ENCODE results near the gene CA5B.
A peak's percentile ranks its signal among the peaks of the same experiment; 100 is the strongest.
"Not testable (repeated sequence)": the region's sequence is repeated elsewhere in the genome, so short reads cannot be mapped to it uniquely, and the experiment has no call there.

CA5B gene, protein sequence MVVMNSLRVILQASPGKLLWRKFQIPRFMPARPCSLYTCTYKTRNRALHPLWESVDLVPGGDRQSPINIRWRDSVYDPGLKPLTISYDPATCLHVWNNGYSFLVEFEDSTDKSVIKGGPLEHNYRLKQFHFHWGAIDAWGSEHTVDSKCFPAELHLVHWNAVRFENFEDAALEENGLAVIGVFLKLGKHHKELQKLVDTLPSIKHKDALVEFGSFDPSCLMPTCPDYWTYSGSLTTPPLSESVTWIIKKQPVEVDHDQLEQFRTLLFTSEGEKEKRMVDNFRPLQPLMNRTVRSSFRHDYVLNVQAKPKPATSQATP

DNA sequence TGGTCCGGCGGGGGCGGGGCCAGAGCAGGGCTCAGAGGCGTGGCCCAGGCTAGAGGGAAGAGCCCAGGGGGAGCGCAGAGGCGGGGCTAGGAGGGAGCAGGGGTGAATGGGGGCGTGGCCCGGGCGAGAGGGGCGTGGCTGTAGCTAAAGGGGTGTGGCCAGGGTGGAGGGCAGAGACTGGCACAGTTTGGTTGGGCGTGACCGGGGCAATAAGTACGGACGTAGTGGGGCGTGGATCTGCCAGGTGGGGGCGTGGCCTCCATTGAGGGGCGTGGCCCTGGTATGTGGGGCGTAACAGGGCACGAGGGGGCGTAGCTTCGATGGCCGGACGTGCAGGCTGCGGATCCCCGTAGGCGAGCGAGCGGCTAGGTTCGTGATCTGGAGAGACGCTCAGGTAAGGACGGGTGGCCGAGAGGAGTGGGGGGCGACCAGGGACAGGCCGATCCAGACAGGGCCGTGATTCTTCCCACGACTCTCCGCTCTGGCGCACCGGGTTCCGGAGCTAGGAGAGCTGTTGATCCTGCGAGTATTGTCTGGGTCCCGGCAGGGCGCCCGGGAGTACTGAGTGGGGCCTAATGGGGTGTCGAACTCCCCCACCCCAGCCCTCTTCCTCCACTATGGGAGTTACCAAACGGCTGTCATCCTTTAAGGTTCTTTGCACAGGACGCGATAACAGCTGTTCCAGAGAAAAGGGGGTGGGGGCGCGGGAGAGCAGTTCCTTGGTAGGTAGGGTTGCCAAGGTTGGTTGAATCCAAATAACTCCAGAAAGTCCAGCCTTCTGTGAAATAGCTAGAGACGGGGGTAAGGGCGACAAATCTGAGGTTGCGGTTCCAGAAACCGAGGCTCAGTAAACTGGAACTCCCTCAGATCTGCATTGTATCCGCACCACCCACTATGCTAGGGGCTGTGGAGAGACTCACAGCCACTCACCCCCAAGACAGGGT is at the start of gene CA5B:
Gene CA5B, plus strand, starts transcription at position 312 of the 944 bp plus-strand sequence. CDS start 11,754 bp downstream, outside the sequence.
- peak; percentile 89 for FAIRE-seq

- FAIRE-seq: no peak
Measured at GRCh38 chrX:15694941-15695451, 43.1 kb upstream of the CA5B start.

GRCh38 chrX:15696516-15696915 is 41.6 kb upstream of the CA5B start:
- FAIRE-seq: no peak

DNA sequence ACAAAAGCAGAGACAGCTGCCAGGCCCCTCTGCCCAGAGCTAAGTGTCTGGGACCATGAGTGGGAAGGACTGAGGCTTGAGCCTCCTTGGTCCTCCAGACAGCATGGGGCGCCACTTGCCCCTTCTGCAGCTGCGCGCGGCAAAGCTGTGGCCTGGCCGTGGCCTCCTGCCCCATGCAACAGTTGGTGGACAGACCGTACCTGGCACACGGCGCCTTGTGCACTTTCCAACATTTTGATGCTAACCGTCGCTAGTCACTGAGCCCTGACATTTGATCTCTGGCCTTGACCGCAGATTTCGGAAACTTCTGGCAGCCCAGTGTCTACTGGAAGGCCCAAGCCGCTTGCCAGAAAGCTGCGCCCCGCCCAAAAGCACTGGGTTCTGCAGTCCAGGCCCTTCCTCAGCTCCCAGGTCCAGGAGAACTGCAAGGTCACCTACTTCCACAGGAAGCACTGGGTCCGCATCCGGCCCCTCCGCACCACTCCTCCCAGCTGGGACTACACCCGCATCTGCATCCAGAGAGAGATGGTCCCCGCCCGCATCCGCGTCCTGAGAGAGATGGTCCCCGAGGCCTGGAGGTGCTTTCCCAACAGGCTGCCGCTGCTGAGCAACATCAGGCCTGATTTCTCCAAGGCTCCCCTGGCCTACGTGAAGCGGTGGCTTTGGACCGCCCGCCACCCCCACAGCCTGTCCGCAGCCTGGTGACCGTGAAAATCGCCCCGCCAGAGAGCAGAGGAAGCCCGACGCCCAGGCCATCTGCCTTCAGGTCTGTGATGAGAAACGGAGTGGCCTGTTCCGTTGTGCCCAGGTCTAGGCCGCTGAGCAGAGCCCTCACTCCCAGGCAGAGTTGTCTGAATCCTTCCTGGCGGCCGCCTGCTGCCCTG is 35.3 kb upstream of the CA5B start:
- no peak for FAIRE-seq

DNA sequence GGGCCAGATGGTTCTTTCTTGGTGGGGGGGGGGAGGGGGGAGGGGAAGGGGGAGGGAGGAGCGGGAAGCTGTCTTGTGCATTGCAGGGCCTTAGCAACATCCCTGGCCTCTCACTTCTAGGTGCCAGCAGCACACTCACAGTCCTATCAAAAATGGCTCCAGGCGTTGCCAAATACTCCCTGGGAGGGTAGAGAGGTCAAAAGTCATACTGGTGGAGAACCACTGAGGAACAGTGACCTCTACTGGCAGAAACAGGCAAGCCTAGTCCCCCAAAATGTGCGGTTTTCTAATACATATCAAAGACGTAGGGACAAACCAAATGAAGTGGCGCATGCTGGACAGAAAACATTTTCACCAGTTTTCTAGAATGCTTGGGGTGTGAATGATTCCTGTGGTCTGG is 34.3 kb upstream of the CA5B start:
- FAIRE-seq: peak; percentile 88

- FAIRE-seq: not testable (repeated sequence)
Measured at GRCh38 chrX:15704273-15704672, 33.8 kb upstream of the CA5B start.

DNA sequence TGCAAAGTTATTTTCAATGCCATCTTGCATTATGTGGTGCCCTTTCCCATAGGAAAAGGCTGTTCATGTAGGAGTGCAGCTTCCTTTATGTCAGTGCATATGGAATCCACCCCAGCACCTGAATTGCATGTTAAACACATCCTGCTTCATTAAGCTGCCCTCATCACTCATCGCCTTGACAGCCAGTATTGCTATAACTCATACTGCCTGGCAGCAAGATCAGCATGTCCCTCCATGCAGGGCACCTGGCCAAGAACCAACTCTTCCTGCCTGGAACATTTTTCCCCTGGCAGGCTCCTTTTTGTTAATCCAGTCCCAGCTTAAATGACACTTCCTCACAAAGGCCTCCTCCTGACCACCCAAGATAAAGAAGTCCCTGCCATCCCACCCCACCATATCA is 23.5 kb upstream of the CA5B start:
- FAIRE-seq: no peak

- FAIRE-seq: no peak
Measured at GRCh38 chrX:15718283-15718970, 19.6 kb upstream of the CA5B start.

DNA sequence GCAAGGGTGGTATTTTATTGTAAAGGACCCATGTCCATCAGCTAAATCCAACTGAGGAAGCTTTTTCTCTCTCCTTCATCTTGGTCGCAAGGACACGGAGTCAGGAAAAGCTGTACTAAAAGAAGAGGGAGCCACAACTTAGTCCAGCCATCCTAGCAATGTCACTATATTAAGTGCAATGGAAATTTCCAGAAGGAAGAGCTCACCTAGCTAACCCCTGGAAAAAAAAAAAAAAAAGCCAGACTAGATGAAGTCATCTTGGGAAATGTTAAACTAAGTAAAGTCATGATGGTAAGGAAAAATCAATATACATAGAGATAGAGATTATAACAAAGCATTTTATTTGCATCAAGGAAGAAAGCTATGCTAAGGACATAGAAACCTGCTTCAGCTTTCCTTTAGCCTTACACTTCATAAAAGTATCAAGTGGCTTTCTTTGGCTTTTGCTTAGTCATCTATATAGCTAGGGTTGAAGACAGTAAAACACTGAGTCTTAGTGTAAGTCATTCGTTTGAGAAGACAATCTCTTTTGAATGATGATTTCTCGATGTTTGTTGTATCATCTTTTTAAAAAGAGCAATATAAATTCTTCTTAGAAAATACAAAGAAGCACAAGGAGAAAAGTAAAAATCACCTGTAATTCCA is 18.6 kb upstream of the CA5B start:
- FAIRE-seq: peak; percentile 65

GRCh38 chrX:15721911-15722310 is 16.2 kb upstream of the CA5B start:
- no peak for FAIRE-seq

DNA sequence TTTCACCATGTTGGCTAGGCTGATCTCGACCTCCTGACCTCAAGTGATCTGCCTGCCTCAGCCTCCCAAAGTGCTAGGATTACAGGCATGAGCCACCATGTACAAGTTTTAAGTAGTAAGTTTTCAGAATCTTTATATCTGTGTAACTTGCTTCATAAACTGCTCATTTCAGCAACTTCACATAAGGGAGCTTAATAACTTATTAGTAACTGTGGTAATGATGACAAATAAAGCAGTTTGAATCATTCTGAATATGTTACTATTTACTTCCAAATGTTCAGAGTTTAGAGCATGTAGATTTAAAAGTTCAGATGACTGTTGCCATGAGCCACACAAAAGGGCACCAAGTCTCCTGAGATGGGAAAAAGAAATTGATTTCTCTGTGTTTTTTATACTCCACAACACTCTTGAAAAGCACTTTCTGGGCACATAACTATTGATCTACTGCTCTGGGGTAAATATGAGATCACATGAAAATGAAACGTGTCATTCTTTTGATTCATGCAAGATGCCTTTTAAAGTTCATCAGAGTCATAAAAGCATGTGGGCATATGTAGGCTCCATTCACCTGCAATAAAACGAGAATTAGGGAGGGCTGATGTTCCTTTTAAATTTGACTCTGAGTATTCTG is 14.1 kb upstream of the CA5B start:
- FAIRE-seq: no peak

- FAIRE-seq: no peak
Measured at GRCh38 chrX:15724911-15725310, 13.2 kb upstream of the CA5B start.

GRCh38 chrX:15731368-15731767 is 6.7 kb upstream of the CA5B start:
- FAIRE-seq: not testable (repeated sequence)

DNA sequence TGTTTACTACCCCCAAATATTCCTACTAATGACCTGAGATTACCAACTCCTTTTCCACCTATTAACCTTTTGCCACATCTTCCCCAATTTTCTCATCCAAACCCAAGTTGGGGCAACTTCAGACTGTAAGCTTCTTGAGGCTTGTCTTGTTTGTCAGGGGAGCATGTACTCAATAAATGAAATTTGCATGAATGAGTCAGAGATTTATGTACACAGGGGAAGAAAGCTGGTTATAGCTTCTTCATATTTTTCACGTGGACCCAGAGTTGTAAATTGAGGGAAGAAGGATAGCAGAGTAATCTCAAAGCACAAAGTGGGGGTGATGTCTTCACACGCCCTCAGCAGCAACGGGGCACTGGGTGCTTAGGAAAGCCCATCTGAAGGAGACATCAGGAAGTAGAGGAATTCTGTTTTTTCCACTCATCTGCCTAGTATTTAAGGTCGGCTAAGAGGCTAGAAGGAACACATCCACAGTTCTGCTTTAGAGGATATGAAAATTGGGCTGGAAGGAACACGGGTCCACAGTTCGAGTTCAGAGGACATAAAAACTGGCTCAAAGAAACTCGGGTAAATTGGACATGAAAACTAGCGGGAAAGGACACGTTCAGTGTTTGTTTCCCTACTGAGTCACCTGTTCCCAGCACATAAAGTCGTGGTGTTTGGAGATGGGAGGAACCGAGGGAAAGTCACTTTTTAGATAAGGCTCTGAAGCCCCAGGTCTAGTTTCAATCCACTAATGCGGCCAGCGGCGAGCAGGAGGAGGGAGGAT is 696 bp upstream of the CA5B start:
- no peak for FAIRE-seq

- FAIRE-seq: no peak
Measured at GRCh38 chrX:15739886-15740285, 1.8 kb downstream of the CA5B start.

DNA sequence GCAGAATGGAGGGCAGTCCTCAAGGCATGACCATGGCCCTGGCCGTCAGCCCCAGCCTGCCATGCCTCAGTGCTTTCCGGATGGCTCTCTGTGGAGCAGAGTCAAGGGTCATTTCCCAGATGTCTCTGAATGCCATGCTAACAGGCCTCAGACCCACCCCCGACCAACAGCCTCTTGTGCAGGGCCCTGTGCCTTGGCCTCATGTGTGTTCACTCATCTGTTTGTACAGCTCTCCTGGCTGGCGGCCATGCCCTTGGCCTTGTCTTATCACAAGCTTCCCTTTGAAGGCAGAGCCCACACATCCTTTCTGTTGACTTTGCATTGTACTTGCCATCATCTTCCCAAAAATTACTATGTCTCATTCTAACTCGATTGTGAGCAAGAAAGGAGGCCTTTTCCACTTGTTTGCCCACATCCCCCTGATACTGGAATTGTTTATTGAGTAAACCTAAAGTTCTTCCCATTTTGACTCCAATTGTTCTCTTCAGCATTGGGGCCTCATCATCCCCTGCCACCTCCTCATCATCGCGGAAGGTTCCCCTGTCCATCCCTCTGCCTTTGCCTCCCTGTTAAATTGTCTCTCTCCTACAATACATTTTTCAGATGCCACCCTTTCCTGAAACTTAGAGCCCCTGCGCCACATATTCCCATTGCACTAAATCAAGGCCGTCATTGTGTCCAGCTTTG is 6.3 kb downstream of the CA5B start:
- FAIRE-seq: no peak

DNA sequence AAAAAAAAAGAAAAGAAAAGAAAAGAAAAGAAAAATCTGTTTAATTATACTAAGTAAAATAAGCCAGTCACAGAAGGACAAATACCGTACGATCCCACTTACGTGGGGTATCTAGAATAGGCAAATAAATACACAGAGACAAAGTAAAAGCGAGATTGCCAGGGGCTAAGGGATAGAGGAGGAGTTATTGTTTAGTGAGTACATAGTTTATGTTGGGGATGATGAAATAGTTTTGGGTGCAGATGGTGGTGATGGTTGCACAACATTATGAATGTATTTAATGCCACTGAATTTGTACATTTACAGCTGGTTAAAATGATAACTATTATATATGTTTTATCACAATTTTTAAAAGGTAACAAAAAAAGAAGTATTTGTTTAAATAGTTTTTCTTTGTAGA is 7.1 kb downstream of the CA5B start:
- FAIRE-seq: no peak

DNA sequence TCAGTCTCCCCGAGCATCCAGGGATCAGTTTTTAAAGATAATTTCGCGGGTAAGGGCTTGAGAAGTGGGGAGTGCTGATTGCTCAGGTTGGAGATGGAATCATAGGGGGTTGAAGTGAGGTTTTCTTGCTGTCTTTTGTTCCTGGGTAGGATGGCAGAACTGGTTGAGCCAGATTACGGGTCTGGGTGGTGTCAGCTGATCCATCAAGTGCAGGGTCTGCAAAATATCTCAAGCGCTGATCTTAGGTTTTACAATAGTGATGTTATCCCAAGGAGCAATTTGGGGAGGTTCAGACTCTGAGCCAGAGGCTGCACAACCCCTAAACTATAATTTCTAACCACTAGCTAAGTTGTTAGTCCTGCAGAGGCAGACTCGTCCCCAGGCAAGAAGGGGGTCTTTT is 8.6 kb downstream of the CA5B start:
- FAIRE-seq: not testable (repeated sequence)

- FAIRE-seq: no peak
Measured at GRCh38 chrX:15747626-15748173, 9.6 kb downstream of the CA5B start.

Measured in colon (tissue), 2 donors.